Panc1 (cell line): Measurements from ENCODE around the gene ORC4. TPM values are rescaled to one million over a fixed set of nuclear protein-coding genes. Genes with fewer than 3 reads are reported as not detected.

Source experiments
- ATAC-seq: fragments of 200-7000 bp; cut with Tn5 transposase; 2 replicates; pipeline ENCODE4 v1.9.1; 2020; ENCODE audit warnings: mild to moderate bottlenecking, moderate library complexity
- BruUV-seq: library from RNA; stranded (reverse); fragments of 400-500 nt; replicated peaks from 2 replicates; lab custom pipeline; 2021; lab: Mats Ljungman, UMichigan
- CTCF ChIA-PET: fragments of 300-600 bp; sonication (Branson Sonifier 250); formaldehyde crosslinking; loops from one replicate; lab custom pipeline; 2022; ENCODE audit warnings: antibody characterized with exemption; lab: Charles Lee
- POLR2A ChIA-PET: fragments of 300-600 bp; sonication (Branson Sonifier 250); formaldehyde crosslinking; loops from one replicate; lab custom pipeline; 2022; ENCODE audit warnings: antibody characterized with exemption; lab: Charles Lee
- DNase-seq: peaks from one replicate; pipeline ENCODE4 v3.0.0-alpha.2; 2010; ENCODE audit warnings: low read depth, low spot score
- H3K27ac ChIP-seq: 2 replicates; pipeline ENCODE4 v1.5.1; 2011; ENCODE audit warnings: mild to moderate bottlenecking, low read length, inconsistent platforms
- H3K27me3 ChIP-seq: fragments of 200-500 bp; sonication (Bioruptor generic); 2 replicates; pipeline ENCODE4 v1.6.0; 2014; ENCODE audit warnings: low read length, inconsistent platforms; ENCODE audit not compliant: control insufficient read depth, insufficient read depth
- H3K36me3 ChIP-seq: fragments of 200-500 bp; sonication (Bioruptor generic); 2 replicates; pipeline ENCODE4 v1.5.1; 2014; ENCODE audit warnings: inconsistent platforms, mild to moderate bottlenecking, low read length, moderate library complexity; ENCODE audit not compliant: control insufficient read depth, insufficient read depth
- H3K4me1 ChIP-seq: 2 replicates; pipeline ENCODE4 v1.5.1; 2011; ENCODE audit warnings: inconsistent platforms, mild to moderate bottlenecking, low read length, moderate library complexity; ENCODE audit not compliant: control insufficient read depth, insufficient read depth
- H3K4me3 ChIP-seq, 2 experiments: 2 replicates each; pipeline ENCODE4 v1.5.1; 2011 to 2012; ENCODE audit warnings: low read depth in 2 of 2, low read length in 2 of 2, mild to moderate bottlenecking in 2 of 2, inconsistent platforms in 1 of 2, moderate library complexity in 1 of 2
- H3K9me3 ChIP-seq: fragments of 200-500 bp; sonication (Bioruptor generic); 2 replicates; pipeline ENCODE4 v1.5.1; 2014; ENCODE audit warnings: low read depth, mild to moderate bottlenecking, inconsistent platforms, low read length, moderate library complexity; ENCODE audit not compliant: control insufficient read depth, insufficient read depth
- POLR2AphosphoS5 ChIP-seq: IDR thresholded peaks from 2 replicates; pipeline ENCODE4 v1.6.1; 2012; ENCODE audit warnings: mild to moderate bottlenecking, low read depth, low read length, moderate library complexity
- SIN3A ChIP-seq: IDR thresholded peaks from 2 replicates; pipeline ENCODE4 v1.6.1; 2012; ENCODE audit warnings: low read depth, mild to moderate bottlenecking, low read length, moderate library complexity, borderline replicate concordance; ENCODE audit not compliant: insufficient read depth
- TCF7L2 ChIP-seq: IDR thresholded peaks from 2 replicates; pipeline ENCODE4 v1.6.1; 2011; ENCODE audit warnings: mild to moderate bottlenecking, low read depth, low read length, inconsistent platforms
- in situ Hi-C: cut with HindIII; loops from 2 replicates; pipeline ENCODE4 v1.10.0; 2016; ENCODE audit warnings: low sequenced_read_pairs, low pct_unique_long_range_greater_than_20kb
- intact Hi-C: fragments of 100-400 bp; cut with micrococcal nuclease; formaldehyde crosslinking; loops from one replicate; pipeline ENCODE4 v1.10.0; 2022; ENCODE audit not compliant: unreplicated experiment
- total RNA-seq: library from RNA; stranded (reverse); gene quantifications from one replicate; pipeline ENCODE4 v1.2.1, GENCODE V29; 2021; ENCODE audit not compliant: unreplicated experiment
- TF ChIP-seq, protein P1 (sequence below): fragments of 450-650 bp; IDR thresholded peaks from 2 replicates; pipeline ENCODE4 v1.5.1; 2017; ENCODE audit warnings: mild to moderate bottlenecking
- TF ChIP-seq, protein P2 (sequence below), 2 experiments: IDR thresholded peaks; 2 replicates each; pipeline ENCODE4 v1.6.1; 2011 to 2012; ENCODE audit warnings: low read depth in 2 of 2, control low read depth in 1 of 2, low read length in 1 of 2, mild to moderate bottlenecking in 1 of 2, moderate library complexity in 1 of 2; ENCODE audit not compliant: insufficient read depth in 1 of 2

Gene ORC4
- total RNA-seq, 1 experiment from 2014 or later: 43.3 TPM

GRCh38 chr2:147933931-147934330 is 86.6 kb downstream of the ORC4 start:
- POLR2A ChIA-PET: no interaction called here
- no peaks in the 10 kb centered on the region for H3K27me3 ChIP-seq
- CTCF ChIA-PET: no interaction called here
- no peak overlapping the region for H3K4me3 ChIP-seq
- H3K4me1 ChIP-seq: no peaks in the 10 kb centered on the region
- intact Hi-C loops (no loop called here), in situ Hi-C loops (no loop called here)
- TF ChIP-seq POLR2AphosphoS5 (no peak), SIN3A (no peak), TCF7L2 (no peak)
- TF ChIP-seq, protein P1, sequence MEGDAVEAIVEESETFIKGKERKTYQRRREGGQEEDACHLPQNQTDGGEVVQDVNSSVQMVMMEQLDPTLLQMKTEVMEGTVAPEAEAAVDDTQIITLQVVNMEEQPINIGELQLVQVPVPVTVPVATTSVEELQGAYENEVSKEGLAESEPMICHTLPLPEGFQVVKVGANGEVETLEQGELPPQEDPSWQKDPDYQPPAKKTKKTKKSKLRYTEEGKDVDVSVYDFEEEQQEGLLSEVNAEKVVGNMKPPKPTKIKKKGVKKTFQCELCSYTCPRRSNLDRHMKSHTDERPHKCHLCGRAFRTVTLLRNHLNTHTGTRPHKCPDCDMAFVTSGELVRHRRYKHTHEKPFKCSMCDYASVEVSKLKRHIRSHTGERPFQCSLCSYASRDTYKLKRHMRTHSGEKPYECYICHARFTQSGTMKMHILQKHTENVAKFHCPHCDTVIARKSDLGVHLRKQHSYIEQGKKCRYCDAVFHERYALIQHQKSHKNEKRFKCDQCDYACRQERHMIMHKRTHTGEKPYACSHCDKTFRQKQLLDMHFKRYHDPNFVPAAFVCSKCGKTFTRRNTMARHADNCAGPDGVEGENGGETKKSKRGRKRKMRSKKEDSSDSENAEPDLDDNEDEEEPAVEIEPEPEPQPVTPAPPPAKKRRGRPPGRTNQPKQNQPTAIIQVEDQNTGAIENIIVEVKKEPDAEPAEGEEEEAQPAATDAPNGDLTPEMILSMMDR: no peak
- TF ChIP-seq, protein P2, sequence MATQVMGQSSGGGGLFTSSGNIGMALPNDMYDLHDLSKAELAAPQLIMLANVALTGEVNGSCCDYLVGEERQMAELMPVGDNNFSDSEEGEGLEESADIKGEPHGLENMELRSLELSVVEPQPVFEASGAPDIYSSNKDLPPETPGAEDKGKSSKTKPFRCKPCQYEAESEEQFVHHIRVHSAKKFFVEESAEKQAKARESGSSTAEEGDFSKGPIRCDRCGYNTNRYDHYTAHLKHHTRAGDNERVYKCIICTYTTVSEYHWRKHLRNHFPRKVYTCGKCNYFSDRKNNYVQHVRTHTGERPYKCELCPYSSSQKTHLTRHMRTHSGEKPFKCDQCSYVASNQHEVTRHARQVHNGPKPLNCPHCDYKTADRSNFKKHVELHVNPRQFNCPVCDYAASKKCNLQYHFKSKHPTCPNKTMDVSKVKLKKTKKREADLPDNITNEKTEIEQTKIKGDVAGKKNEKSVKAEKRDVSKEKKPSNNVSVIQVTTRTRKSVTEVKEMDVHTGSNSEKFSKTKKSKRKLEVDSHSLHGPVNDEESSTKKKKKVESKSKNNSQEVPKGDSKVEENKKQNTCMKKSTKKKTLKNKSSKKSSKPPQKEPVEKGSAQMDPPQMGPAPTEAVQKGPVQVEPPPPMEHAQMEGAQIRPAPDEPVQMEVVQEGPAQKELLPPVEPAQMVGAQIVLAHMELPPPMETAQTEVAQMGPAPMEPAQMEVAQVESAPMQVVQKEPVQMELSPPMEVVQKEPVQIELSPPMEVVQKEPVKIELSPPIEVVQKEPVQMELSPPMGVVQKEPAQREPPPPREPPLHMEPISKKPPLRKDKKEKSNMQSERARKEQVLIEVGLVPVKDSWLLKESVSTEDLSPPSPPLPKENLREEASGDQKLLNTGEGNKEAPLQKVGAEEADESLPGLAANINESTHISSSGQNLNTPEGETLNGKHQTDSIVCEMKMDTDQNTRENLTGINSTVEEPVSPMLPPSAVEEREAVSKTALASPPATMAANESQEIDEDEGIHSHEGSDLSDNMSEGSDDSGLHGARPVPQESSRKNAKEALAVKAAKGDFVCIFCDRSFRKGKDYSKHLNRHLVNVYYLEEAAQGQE (IDR thresholded peaks at IDR 0.05; ENCODE audit: insufficient read depth in 1 of 2, low read depth in 2 of 2, low read length in 1 of 2): no peak
- H3K27ac ChIP-seq: no peak overlapping the region
- peaks cover 17% of the 10 kb centered on the region for H3K36me3 ChIP-seq
- ATAC-seq: no peak
- no peaks in the 10 kb centered on the region for H3K9me3 ChIP-seq
- no TSS peak for BruUV-seq
- DNase-seq: no peak

DNA sequence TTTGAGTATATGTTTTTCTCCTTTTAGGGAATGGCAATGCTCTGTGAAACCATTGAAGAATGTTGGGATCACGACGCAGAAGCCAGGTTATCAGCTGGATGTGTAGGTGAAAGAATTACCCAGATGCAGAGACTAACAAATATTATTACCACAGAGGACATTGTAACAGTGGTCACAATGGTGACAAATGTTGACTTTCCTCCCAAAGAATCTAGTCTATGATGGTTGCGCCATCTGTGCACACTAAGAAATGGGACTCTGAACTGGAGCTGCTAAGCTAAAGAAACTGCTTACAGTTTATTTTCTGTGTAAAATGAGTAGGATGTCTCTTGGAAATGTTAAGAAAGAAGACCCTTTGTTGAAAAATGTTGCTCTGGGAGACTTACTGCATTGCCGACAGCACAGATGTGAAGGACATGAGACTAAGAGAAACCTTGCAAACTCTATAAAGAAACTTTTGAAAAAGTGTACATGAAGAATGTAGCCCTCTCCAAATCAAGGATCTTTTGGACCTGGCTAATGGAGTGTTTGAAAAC is 93.4 kb downstream of the ORC4 start:
- TF ChIP-seq SIN3A (no peak), POLR2AphosphoS5 (no peak), TCF7L2 (no peak)
- TF ChIP-seq, protein P1: no peak
- TF ChIP-seq, protein P2 (IDR thresholded peaks at IDR 0.05; ENCODE audit: insufficient read depth in 1 of 2, low read depth in 2 of 2, low read length in 1 of 2): no peak
- ChIA-PET POLR2A (no interaction called here), CTCF (no interaction called here)
- Histone ChIP-seq H3K27me3 (no peaks in the 10 kb centered on the region), H3K9me3 (no peaks in the 10 kb centered on the region), H3K4me1 (no peaks in the 10 kb centered on the region), H3K27ac (no peak overlapping the region), H3K4me3 (no peak overlapping the region), H3K36me3 (no peaks in the 10 kb centered on the region; the same call in 1 of the 2 replicates)
- intact Hi-C loops (no loop called here), in situ Hi-C loops (no loop called here)
- no TSS peak for BruUV-seq
- ATAC-seq (no peak), DNase-seq (no peak)
